ENCODE measurements around the gene TRMT10C.

Gene TRMT10C

DNA sequence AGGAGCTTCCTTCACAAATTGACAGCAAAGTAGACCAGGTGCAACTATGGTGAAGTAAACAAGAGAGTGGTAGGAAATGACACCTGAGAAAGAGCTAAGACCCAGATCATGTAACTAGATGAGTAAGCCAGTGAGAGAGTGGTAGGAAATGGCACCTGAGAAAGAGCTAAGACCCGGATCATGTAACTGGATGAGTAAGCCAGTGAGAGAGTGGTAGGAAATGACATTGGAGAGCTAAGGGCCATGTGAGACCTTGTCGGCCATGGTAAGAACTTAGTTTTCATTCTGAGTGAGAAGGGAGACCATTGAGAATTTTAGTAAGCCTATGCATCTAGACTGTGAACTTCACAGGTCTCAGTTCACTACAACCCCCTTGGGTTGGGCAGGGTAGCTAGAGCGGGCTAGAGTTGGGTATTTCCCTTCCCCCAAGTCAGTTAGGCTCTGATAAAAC is 43.2 kb upstream of the TRMT10C start:
- no peak overlapping the region for H3K4ac ChIP-seq (ENCODE audit: low read length)
- no peak overlapping the region for H3K18ac ChIP-seq (ENCODE audit: low read length)
- no peak overlapping the region for H2BK5ac ChIP-seq (ENCODE audit: low read length)
- H3K14ac ChIP-seq (ENCODE audit: low read length) = no peak overlapping the region
- WGBS, 2 donors (ENCODE audit: extremely low coverage in 2 of 2, insufficient read length in 2 of 2, insufficient replicate concordance in 1 of 2) = no CpG with 5 or more reads among the region's 3 CpGs
- H3K4me2 ChIP-seq (ENCODE audit: insufficient read depth, low read length, poor library complexity, severe bottlenecking) = no peak overlapping the region
- no peak for DNase-seq (ENCODE audit: low spot score)
- no peak overlapping the region for H4K8ac ChIP-seq (ENCODE audit: low read depth, low read length)
- H4K91ac ChIP-seq (ENCODE audit: low read depth, low read length, poor library complexity) = no peak overlapping the region
- no peaks in the 10 kb centered on the region for H3K79me1 ChIP-seq (ENCODE audit: low read depth, low read length)
- H3K27me3 ChIP-seq (ENCODE audit: control insufficient read depth in 3 of 3, insufficient read depth in 3 of 3, low read depth in 1 of 3, low read length in 3 of 3) = peaks cover 0 to 7% (median 0%) of the 10 kb centered on the region in 3 experiments
- no peaks in the 10 kb centered on the region for H3K4me1 ChIP-seq (ENCODE audit: control insufficient read depth in 2 of 2, insufficient read depth in 1 of 2, low read depth in 1 of 2, low read length in 2 of 2)
- H2BK15ac ChIP-seq (ENCODE audit: low read length) = no peak overlapping the region
- no peak overlapping the region for H3K23ac ChIP-seq (ENCODE audit: low read depth, low read length, poor library complexity)
- no peak overlapping the region for H3K9ac ChIP-seq (ENCODE audit: low read depth, low read length, poor library complexity)
- no peak overlapping the region for H2BK12ac ChIP-seq (ENCODE audit: low read length)
- H2AK5ac ChIP-seq (ENCODE audit: low read depth, low read length) = no peak overlapping the region
- no peak overlapping the region for H3K27ac ChIP-seq (replicated peaks; ENCODE audit: low read length)
- no peak overlapping the region for H3K4me3 ChIP-seq (ENCODE audit: low read length in 2 of 2)
- H2AFZ ChIP-seq (ENCODE audit: low read length) = peak overlapping the region; percentile 40
- no peaks in the 10 kb centered on the region for H3K36me3 ChIP-seq (replicated peaks in 1 of 2; ENCODE audit: control insufficient read depth in 2 of 2, insufficient read depth in 2 of 2, low read length in 2 of 2)
- H2BK120ac ChIP-seq (ENCODE audit: low read depth, low read length) = no peak overlapping the region
- H3K9me3 ChIP-seq (replicated peaks in 1 of 2; ENCODE audit: control insufficient read depth in 2 of 2, insufficient read depth in 1 of 2, low read depth in 1 of 2, low read length in 2 of 2) = no peaks in the 10 kb centered on the region

DNA sequence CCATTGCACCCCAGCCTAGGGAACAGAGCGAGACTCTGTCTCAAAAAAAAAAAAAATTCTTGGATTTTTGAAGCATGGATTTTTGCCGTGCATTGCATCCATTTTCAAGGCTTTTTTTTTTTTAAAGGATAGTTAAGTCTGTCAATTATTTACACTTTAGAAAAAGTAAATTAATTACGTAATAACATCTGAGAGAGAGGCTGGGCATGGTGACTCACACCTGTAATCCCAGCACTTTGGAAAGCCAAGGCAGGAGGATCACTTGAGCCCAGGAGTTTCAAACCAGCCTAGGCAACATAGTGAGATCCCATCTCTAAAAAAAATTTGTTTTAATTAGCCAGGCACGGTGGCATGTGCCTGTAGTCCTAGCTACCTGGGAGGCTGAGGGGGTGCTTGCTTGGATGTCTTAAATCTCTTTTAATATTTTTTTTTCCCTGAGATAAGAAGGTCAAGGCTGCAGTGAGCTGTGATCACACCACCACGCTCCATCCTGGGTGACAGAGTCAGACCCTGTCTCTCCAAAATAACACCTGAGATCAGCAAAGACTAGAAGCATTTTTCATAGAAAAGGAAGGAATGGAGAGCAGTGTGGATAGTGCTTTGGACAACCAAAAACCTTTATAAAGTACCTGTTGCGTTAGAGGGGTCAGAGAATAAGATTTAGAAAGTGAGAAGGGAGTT is 41.8 kb upstream of the TRMT10C start:
- H3K27me3 ChIP-seq (ENCODE audit: control insufficient read depth in 3 of 3, insufficient read depth in 3 of 3, low read depth in 1 of 3, low read length in 3 of 3) = peaks cover 0 to 7% (median 0%) of the 10 kb centered on the region in 3 experiments
- WGBS, 2 donors (ENCODE audit: extremely low coverage in 2 of 2, insufficient read length in 2 of 2, insufficient replicate concordance in 1 of 2) = no CpG with 5 or more reads among the region's 6 CpGs
- H2BK15ac ChIP-seq (ENCODE audit: low read length) = no peak overlapping the region

DNA sequence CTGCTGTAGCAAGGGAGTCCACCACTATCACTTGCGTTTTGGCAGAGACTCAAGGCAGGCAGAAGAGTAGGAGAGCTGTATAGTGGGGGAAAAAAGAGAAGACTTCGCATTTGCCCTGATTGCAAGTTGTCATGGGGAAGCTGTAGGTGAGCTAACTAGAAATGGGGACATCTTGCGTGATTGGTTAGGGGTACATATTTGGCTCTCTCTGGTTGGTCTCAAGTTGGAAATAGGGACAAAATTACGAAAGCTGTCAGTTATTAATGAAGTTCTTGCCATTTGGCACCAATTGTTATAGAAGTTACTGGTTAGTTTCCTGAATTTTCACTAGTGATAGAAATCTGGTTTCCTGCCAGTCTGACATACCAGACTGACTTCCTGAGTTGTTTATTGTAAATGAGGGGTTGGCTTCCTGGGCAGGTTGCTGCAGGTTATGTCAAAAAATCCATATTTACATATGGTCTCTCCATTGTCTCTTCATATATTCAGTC is 40.4 kb upstream of the TRMT10C start:
- Histone ChIP-seq H3K4ac (ENCODE audit: low read length) (no peak overlapping the region), H3K4me2 (ENCODE audit: insufficient read depth, low read length, poor library complexity, severe bottlenecking) (no peak overlapping the region), H3K27me3 (ENCODE audit: control insufficient read depth in 3 of 3, insufficient read depth in 3 of 3, low read depth in 1 of 3, low read length in 3 of 3) (peaks cover 0 to 7% (median 0%) of the 10 kb centered on the region in 3 experiments), H3K27ac (replicated peaks; ENCODE audit: low read length) (no peak overlapping the region), H2AFZ (ENCODE audit: low read length) (no peak overlapping the region), H3K4me1 (ENCODE audit: control insufficient read depth in 2 of 2, insufficient read depth in 1 of 2, low read depth in 1 of 2, low read length in 2 of 2) (no peaks in the 10 kb centered on the region), H3K79me1 (ENCODE audit: low read depth, low read length) (no peaks in the 10 kb centered on the region), H3K9ac (ENCODE audit: low read depth, low read length, poor library complexity) (no peak overlapping the region), H4K8ac (ENCODE audit: low read depth, low read length) (no peak overlapping the region), H2BK5ac (ENCODE audit: low read length) (no peak overlapping the region), H3K9me3 (replicated peaks in 1 of 2; ENCODE audit: control insufficient read depth in 2 of 2, insufficient read depth in 1 of 2, low read depth in 1 of 2, low read length in 2 of 2) (no peaks in the 10 kb centered on the region), H2BK120ac (ENCODE audit: low read depth, low read length) (no peak overlapping the region), H3K4me3 (ENCODE audit: low read length in 2 of 2) (no peak overlapping the region), H3K36me3 (replicated peaks in 1 of 2; ENCODE audit: control insufficient read depth in 2 of 2, insufficient read depth in 2 of 2, low read length in 2 of 2) (no peaks in the 10 kb centered on the region), H2BK15ac (ENCODE audit: low read length) (no peak overlapping the region), H2AK5ac (ENCODE audit: low read depth, low read length) (no peak overlapping the region), H3K23ac (ENCODE audit: low read depth, low read length, poor library complexity) (no peak overlapping the region), H2BK12ac (ENCODE audit: low read length) (no peak overlapping the region), H3K14ac (ENCODE audit: low read length) (no peak overlapping the region), H4K91ac (ENCODE audit: low read depth, low read length, poor library complexity) (no peak overlapping the region), H3K18ac (ENCODE audit: low read length) (no peak overlapping the region)
- DNase-seq (ENCODE audit: low spot score) = no peak
- WGBS, 2 donors (ENCODE audit: extremely low coverage in 2 of 2, insufficient read length in 2 of 2, insufficient replicate concordance in 1 of 2) = no CpG with 5 or more reads among the region's 4 CpGs

More for the DNA sequence above, 41.8 kb upstream of the TRMT10C start:
- no peaks in the 10 kb centered on the region for H3K9me3 ChIP-seq (replicated peaks in 1 of 2; ENCODE audit: control insufficient read depth in 2 of 2, insufficient read depth in 1 of 2, low read depth in 1 of 2, low read length in 2 of 2)
- H3K4me2 ChIP-seq (ENCODE audit: insufficient read depth, low read length, poor library complexity, severe bottlenecking) = no peak overlapping the region
- H2AK5ac ChIP-seq (ENCODE audit: low read depth, low read length) = no peak overlapping the region
- no peak overlapping the region for H3K14ac ChIP-seq (ENCODE audit: low read length)
- no peak overlapping the region for H3K4ac ChIP-seq (ENCODE audit: low read length)
- no peak overlapping the region for H3K27ac ChIP-seq (replicated peaks; ENCODE audit: low read length)
- no peak overlapping the region for H3K4me3 ChIP-seq (ENCODE audit: low read length in 2 of 2)
- H3K4me1 ChIP-seq (ENCODE audit: control insufficient read depth in 2 of 2, insufficient read depth in 1 of 2, low read depth in 1 of 2, low read length in 2 of 2) = no peaks in the 10 kb centered on the region
- H3K36me3 ChIP-seq (replicated peaks in 1 of 2; ENCODE audit: control insufficient read depth in 2 of 2, insufficient read depth in 2 of 2, low read length in 2 of 2) = no peaks in the 10 kb centered on the region
- no peak overlapping the region for H3K18ac ChIP-seq (ENCODE audit: low read length)
- no peak overlapping the region for H4K8ac ChIP-seq (ENCODE audit: low read depth, low read length)
- no peak overlapping the region for H2BK5ac ChIP-seq (ENCODE audit: low read length)
- no peak overlapping the region for H2AFZ ChIP-seq (ENCODE audit: low read length)
- no peak overlapping the region for H3K23ac ChIP-seq (ENCODE audit: low read depth, low read length, poor library complexity)
- H2BK12ac ChIP-seq (ENCODE audit: low read length) = no peak overlapping the region
- no peak overlapping the region for H4K91ac ChIP-seq (ENCODE audit: low read depth, low read length, poor library complexity)
- H3K79me1 ChIP-seq (ENCODE audit: low read depth, low read length) = no peaks in the 10 kb centered on the region
- no peak for DNase-seq (ENCODE audit: low spot score)
- no peak overlapping the region for H2BK120ac ChIP-seq (ENCODE audit: low read depth, low read length)
- no peak overlapping the region for H3K9ac ChIP-seq (ENCODE audit: low read depth, low read length, poor library complexity)

DNA sequence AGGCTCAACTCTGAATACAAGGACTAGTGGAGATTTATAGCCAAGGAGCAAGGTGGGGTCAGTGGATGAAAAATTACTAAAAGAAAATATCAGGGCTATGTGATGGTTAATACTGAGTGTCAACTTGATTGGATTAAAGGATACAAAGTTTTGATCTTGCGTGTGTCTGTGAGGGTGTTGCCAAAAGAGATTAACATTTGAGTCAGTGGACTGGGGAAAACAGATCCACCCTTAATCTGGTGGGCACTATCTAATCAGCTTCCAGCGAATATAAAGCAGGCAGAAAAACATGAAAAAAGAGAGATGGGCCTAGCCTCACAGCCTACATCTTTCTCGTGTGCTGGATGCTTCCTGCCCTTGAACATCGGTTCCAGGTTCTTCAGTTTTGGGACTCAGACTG is 34.2 kb upstream of the TRMT10C start:
- Histone ChIP-seq H4K91ac (ENCODE audit: low read depth, low read length, poor library complexity) (no peak overlapping the region), H2BK120ac (ENCODE audit: low read depth, low read length) (no peak overlapping the region), H3K18ac (ENCODE audit: low read length) (no peak overlapping the region), H3K79me1 (ENCODE audit: low read depth, low read length) (no peaks in the 10 kb centered on the region), H3K27me3 (ENCODE audit: control insufficient read depth in 3 of 3, insufficient read depth in 3 of 3, low read depth in 1 of 3, low read length in 3 of 3) (peaks cover 0 to 2% (median 0%) of the 10 kb centered on the region in 3 experiments), H3K4me2 (ENCODE audit: insufficient read depth, low read length, poor library complexity, severe bottlenecking) (no peak overlapping the region), H3K4me3 (ENCODE audit: low read length in 2 of 2) (no peak overlapping the region), H2BK15ac (ENCODE audit: low read length) (no peak overlapping the region), H3K23ac (ENCODE audit: low read depth, low read length, poor library complexity) (no peak overlapping the region), H2BK5ac (ENCODE audit: low read length) (no peak overlapping the region), H2AFZ (ENCODE audit: low read length) (no peak overlapping the region), H3K14ac (ENCODE audit: low read length) (no peak overlapping the region), H3K4me1 (ENCODE audit: control insufficient read depth in 2 of 2, insufficient read depth in 1 of 2, low read depth in 1 of 2, low read length in 2 of 2) (no peaks in the 10 kb centered on the region), H2AK5ac (ENCODE audit: low read depth, low read length) (no peak overlapping the region), H2BK12ac (ENCODE audit: low read length) (no peak overlapping the region), H4K8ac (ENCODE audit: low read depth, low read length) (no peak overlapping the region), H3K27ac (replicated peaks; ENCODE audit: low read length) (no peak overlapping the region), H3K9me3 (replicated peaks in 1 of 2; ENCODE audit: control insufficient read depth in 2 of 2, insufficient read depth in 1 of 2, low read depth in 1 of 2, low read length in 2 of 2) (no peaks in the 10 kb centered on the region), H3K36me3 (replicated peaks in 1 of 2; ENCODE audit: control insufficient read depth in 2 of 2, insufficient read depth in 2 of 2, low read length in 2 of 2) (no peaks in the 10 kb centered on the region), H3K4ac (ENCODE audit: low read length) (no peak overlapping the region), H3K9ac (ENCODE audit: low read depth, low read length, poor library complexity) (no peak overlapping the region)
- no peak for DNase-seq (ENCODE audit: low spot score)
- WGBS, 2 donors (ENCODE audit: extremely low coverage in 2 of 2, insufficient read length in 2 of 2, insufficient replicate concordance in 1 of 2) = no CpG with 5 or more reads among the region's 4 CpGs

Data from neuronal stem cell (in vitro differentiated cells).